Upper lobe of left lung (tissue), 6 donors: ENCODE measurements around the gene KCNQ2. TPM values are rescaled to one million over a fixed set of nuclear protein-coding genes. Genes with fewer than 3 reads are reported as not detected.

ENCODE experiments used
- ATAC-seq, 2 donors: fragments of 200-7000 bp; cut with Tn5 transposase; one replicate each; pipeline ENCODE4 v1.9.1; 2022; ENCODE audit warnings: mild to moderate bottlenecking in 2 of 2, moderate library complexity in 2 of 2; ENCODE audit not compliant: low FRiP score in 2 of 2
- DNase-seq, 2 donors: peaks; one replicate each; pipeline ENCODE4 v3.0.0-alpha.2; 2019 to 2020
- H3K27ac ChIP-seq, 4 donors: fragments of 200-600 bp; sonication (generic); one replicate each; pipeline ENCODE4 v1.5.1; 2016 to 2019
- H3K27me3 ChIP-seq, 4 donors: fragments of 200-600 bp; sonication (generic); one replicate each; pipeline ENCODE4 v1.5.1; 2017 to 2019
- H3K36me3 ChIP-seq, 4 donors: fragments of 200-600 bp; sonication (generic); one replicate each; pipeline ENCODE4 v1.5.1; 2016 to 2019
- H3K4me1 ChIP-seq, 4 donors: fragments of 200-600 bp; sonication (generic); one replicate each; pipeline ENCODE4 v1.5.1; 2018 to 2019
- H3K4me3 ChIP-seq, 4 donors: fragments of 200-600 bp; sonication (generic); one replicate each; pipeline ENCODE4 v1.5.1; 2017 to 2019; ENCODE audit warnings: mild to moderate bottlenecking in 2 of 4, moderate library complexity in 1 of 4
- H3K9me3 ChIP-seq, 4 donors: fragments of 200-600 bp; sonication (generic); one replicate each; pipeline ENCODE4 v1.5.1; 2018 to 2019
- CTCF ChIP-seq, 6 experiments: fragments of 450-650 bp in 4 of 6; fragments of 200-600 bp in 2 of 6; sonication (generic) in 2 of 6; IDR thresholded peaks; one replicate each; pipeline ENCODE4 v1.5.1; 2016 to 2019; ENCODE audit warnings: antibody characterized with exemption in 6 of 6
- EP300 ChIP-seq, 4 donors: sonication (generic); formaldehyde crosslinking; IDR thresholded peaks; one replicate each; pipeline ENCODE4 v1.5.1; 2017; ENCODE audit warnings: antibody characterized with exemption in 4 of 4, control low read depth in 2 of 4
- POLR2A ChIP-seq, 4 donors: fragments of 450-650 bp; IDR thresholded peaks; one replicate each; pipeline ENCODE4 v1.5.1; 2016 to 2017; ENCODE audit warnings: antibody characterized with exemption in 4 of 4, mild to moderate bottlenecking in 2 of 4
- POLR2AphosphoS5 ChIP-seq, 2 donors: sonication (generic); formaldehyde crosslinking; IDR thresholded peaks; one replicate each; pipeline ENCODE4 v1.5.1; 2017; ENCODE audit warnings: antibody characterized with exemption in 2 of 2
- WGBS, 2 donors: methylation state at CpG; one replicate each; pipeline ENCODE4 v1.1.5; 2017 to 2018; 5-methylcytosine and 5-hydroxymethylcytosine counted together
- total RNA-seq, 6 donors: library from RNA; depleted of rRNA in 4 of 6; stranded (reverse); fragments of >200 nt in 4 of 6; gene quantifications; one replicate each; pipeline versions ENCODE4 v1.1.0 to v1.2.1, GENCODE V29; 2016 to 2021
- donor health status: DM: no; HTN: no; CAD: no; lungs with moderate emphysema.
- donor health status: DM: no; HTN: yes; CAD: no; lungs with severe emphysema.

The KCNQ2 gene
- total RNA-seq, 6 donors from 2014 or later: 0.66 TPM; not detected in 5

GRCh38 chr20:63372971-63373885 lies 99.2 kb downstream of the KCNQ2 start:
- DNase-seq (peak in 1 of 2 donors; percentile 77), ATAC-seq (no peak)
- H3K27ac ChIP-seq: no peak overlapping the region
- TF ChIP-seq POLR2AphosphoS5 (IDR thresholded peaks at IDR 0.05) (no peak), CTCF (IDR thresholded peaks at IDR 0.05) (no peak), EP300 (IDR thresholded peaks at IDR 0.05) (no peak)
- peaks cover 0 to 39% (median 5%) of the 10 kb centered on the region in 4 donors for H3K27me3 ChIP-seq
- H3K4me3 ChIP-seq: no peak overlapping the region
- 63% methylated on average over 34 of the region's 34 CpGs; no CpG with 5 or more reads in 1 of the 2 donors for whole genome bisulfite sequencing, 2 donors
- H3K4me1 ChIP-seq: no peaks in the 10 kb centered on the region
- no peaks in the 10 kb centered on the region for H3K36me3 ChIP-seq
- H3K9me3 ChIP-seq: no peaks in the 10 kb centered on the region

GRCh38 chr20:63371291-63371865 lies 101.1 kb downstream of the KCNQ2 start:
- ATAC-seq: no peak
- DNase-seq: peak in 1 of 2 donors; percentile 65
- Histone ChIP-seq H3K27ac (no peak overlapping the region), H3K36me3 (no peaks in the 10 kb centered on the region), H3K27me3 (peaks cover 0 to 25% (median 0%) of the 10 kb centered on the region in 4 donors), H3K4me1 (no peaks in the 10 kb centered on the region), H3K4me3 (no peak overlapping the region), H3K9me3 (no peaks in the 10 kb centered on the region)
- WGBS, 2 donors: 70% methylated on average over 2 to 23 of the region's 28 CpGs
- no peak for TF ChIP-seq CTCF (IDR thresholded peaks at IDR 0.05)
- TF ChIP-seq POLR2AphosphoS5 (IDR thresholded peaks at IDR 0.05): no peak
- no peak for TF ChIP-seq EP300 (IDR thresholded peaks at IDR 0.05)

- DNase-seq: peak in 1 of 2 donors; percentile 51
- ATAC-seq: no peak
- Histone ChIP-seq H3K27ac (no peak overlapping the region), H3K4me3 (no peak overlapping the region), H3K27me3 (peaks cover 0 to 25% (median 0%) of the 10 kb centered on the region in 4 donors), H3K36me3 (no peaks in the 10 kb centered on the region), H3K4me1 (no peaks in the 10 kb centered on the region), H3K9me3 (no peaks in the 10 kb centered on the region)
- 19 to 35% methylated on average over 15 to 20 of the region's 21 CpGs for WGBS, 2 donors
- TF ChIP-seq CTCF (IDR thresholded peaks at IDR 0.05) (no peak), POLR2A (IDR thresholded peaks at IDR 0.05) (no peak), EP300 (IDR thresholded peaks at IDR 0.05) (no peak), POLR2AphosphoS5 (IDR thresholded peaks at IDR 0.05) (no peak)
Observed at GRCh38 chr20:63370618-63371187, 101.8 kb downstream of the KCNQ2 start.

DNA sequence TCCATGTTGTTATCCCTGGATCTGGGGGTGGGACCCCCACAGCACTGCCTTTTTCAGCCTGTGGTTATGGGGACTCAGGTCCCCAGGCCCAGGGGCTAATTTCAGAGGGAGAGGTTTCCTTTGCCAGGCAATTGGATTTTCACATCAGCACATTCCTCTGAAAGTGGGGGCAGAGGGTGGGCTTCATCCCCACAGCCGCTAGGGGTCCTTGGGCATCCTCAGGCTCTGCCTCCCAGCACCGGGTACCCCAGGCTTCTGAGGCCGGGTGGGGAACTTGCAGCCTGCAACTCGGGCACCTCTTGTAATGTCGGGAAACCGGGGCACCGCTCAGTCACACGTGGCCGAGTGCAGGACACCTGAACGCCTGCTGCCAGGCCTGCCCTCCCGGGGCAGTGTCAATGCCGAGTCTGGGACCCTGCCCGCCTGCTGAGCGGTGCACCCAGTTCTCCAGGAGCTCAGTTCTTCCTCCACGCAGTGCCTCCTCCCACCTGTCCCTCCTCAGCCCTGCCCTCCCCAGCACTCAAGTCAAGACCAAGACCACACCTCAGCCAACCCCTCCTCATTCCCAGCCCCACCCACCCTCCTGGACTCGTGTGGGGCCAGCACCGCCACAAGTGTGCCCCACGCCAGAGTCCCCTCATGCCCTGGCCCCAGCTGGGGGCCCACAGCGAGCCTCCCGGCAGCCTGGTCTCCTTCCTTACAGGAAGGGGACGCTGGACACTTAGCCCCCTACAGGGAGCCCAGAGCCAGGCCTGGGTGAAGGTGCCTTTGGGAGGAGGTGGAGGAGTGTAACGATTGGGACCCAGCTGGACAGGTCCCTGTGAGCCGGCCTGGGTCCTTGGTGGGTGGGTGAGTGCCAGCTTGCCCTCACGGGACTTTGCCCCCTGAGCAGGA lies 102.5 kb downstream of the KCNQ2 start:
- peaks cover 0 to 20% (median 0%) of the 10 kb centered on the region in 4 donors for H3K27me3 ChIP-seq
- ATAC-seq: no peak

More for the DNA sequence above, 102.5 kb downstream of the KCNQ2 start:
- H3K36me3 ChIP-seq: no peaks in the 10 kb centered on the region
- 53 to 56% methylated on average over 5 to 14 of the region's 24 CpGs for WGBS, 2 donors
- TF ChIP-seq POLR2AphosphoS5 (IDR thresholded peaks at IDR 0.05) (no peak), POLR2A (IDR thresholded peaks at IDR 0.05) (no peak)
- H3K9me3 ChIP-seq: no peaks in the 10 kb centered on the region
- DNase-seq: peak in 1 of 2 donors; percentile 59
- H3K4me1 ChIP-seq: no peaks in the 10 kb centered on the region
- no peak overlapping the region for H3K27ac ChIP-seq
- H3K4me3 ChIP-seq: no peak overlapping the region
